BLaER1 (cell line): Measurements from ENCODE around the gene BMPR1B.
"Not testable (repeated sequence)": the region's sequence is repeated elsewhere in the genome, so short reads cannot be mapped to it uniquely, and the experiment has no call there.

Experiments used
- H3K27ac ChIP-seq: shearing (Covaris generic); formaldehyde crosslinking; 2 replicates; pipeline ENCODE4 v1.8.1; 2022
- H3K27me3 ChIP-seq: shearing (Covaris generic); formaldehyde crosslinking; 2 replicates; pipeline ENCODE4 v1.8.1; 2022
- H3K36me3 ChIP-seq: shearing (Covaris generic); formaldehyde crosslinking; 2 replicates; pipeline ENCODE4 v1.8.1; 2022
- H3K4me1 ChIP-seq: shearing (Covaris generic); formaldehyde crosslinking; 2 replicates; pipeline ENCODE4 v1.8.1; 2022
- H3K4me2 ChIP-seq: shearing (Covaris generic); formaldehyde crosslinking; 2 replicates; pipeline ENCODE4 v1.8.1; 2022
- H3K4me3 ChIP-seq: shearing (Covaris generic); formaldehyde crosslinking; 2 replicates; pipeline ENCODE4 v1.8.1; 2022
- H3K9ac ChIP-seq: shearing (Covaris generic); formaldehyde crosslinking; 2 replicates; pipeline ENCODE4 v1.8.1; 2022
- H3K9me3 ChIP-seq: shearing (Covaris generic); formaldehyde crosslinking; 2 replicates; pipeline ENCODE4 v1.8.1; 2022
- H4K20me1 ChIP-seq: shearing (Covaris generic); formaldehyde crosslinking; 2 replicates; pipeline ENCODE4 v1.8.1; 2022
- Cebpa-rat ChIP-seq: shearing (Covaris generic); IDR thresholded peaks from 2 replicates; pipeline ENCODE4 v1.8.1; 2022

BMPR1B gene

GRCh38 chr4:95044324-95044837 lies 286.6 kb downstream of the BMPR1B start:
- Histone ChIP-seq H3K4me2 (no peak overlapping the region), H3K27me3 (no peaks in the 10 kb centered on the region), H3K9ac (no peak overlapping the region), H3K4me1 (no peaks in the 10 kb centered on the region), H3K27ac (no peak overlapping the region), H3K9me3 (no peaks in the 10 kb centered on the region), H3K4me3 (no peak overlapping the region), H3K36me3 (no peaks in the 10 kb centered on the region), H4K20me1 (no peaks in the 10 kb centered on the region)
- TF ChIP-seq Cebpa-rat, result no peak

DNA sequence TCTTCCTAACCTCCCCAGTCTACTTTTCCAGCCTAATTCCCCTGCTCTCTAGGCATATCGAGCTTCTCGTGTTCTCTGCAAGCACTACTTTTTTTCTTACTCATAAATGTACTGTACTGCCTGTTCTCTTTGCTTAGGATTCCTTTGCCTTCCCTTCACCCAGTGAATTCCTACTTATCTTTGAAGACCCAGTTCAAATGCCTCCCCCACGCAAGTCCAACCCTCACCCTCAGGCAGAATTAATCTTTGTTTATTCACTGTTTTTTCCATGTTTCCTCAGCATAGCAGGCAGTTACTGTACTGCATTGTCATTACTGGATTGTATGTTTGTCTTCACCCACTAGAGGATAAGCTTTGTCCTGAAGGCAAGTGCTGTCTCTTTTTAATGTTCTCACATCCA lies 287.7 kb downstream of the BMPR1B start:
- Histone ChIP-seq H3K27ac (no peak overlapping the region), H3K9ac (no peak overlapping the region), H3K4me1 (no peaks in the 10 kb centered on the region), H3K4me2 (no peak overlapping the region), H3K27me3 (no peaks in the 10 kb centered on the region), H4K20me1 (no peaks in the 10 kb centered on the region), H3K4me3 (no peak overlapping the region), H3K36me3 (no peaks in the 10 kb centered on the region), H3K9me3 (no peaks in the 10 kb centered on the region)
- no peak for TF ChIP-seq Cebpa-rat

DNA sequence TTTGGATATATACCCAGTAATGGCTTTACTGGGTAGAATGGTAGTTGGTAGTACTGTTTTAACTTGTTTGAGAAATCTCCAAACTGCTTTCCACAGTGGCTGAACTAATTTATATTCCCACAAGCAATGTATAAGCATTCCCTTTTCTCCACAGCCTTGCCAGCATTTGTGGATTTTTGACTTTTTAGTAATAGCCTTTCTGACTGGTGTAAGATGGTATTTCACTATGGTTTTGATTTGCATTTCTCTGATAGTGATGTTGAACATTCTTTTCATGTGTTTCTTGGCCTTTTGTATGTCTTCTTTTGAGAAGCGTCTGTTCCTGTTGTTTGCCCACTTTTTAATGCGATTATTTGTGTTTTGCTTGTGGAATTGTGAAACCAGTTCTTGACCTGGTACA lies 290.5 kb downstream of the BMPR1B start:
- H3K4me1 ChIP-seq, result no peaks in the 10 kb centered on the region
- TF ChIP-seq Cebpa-rat, result no peak

GRCh38 chr4:95049551-95050233 lies 291.9 kb downstream of the BMPR1B start:
- Histone ChIP-seq H3K9me3 (no peaks in the 10 kb centered on the region), H3K9ac (no peak overlapping the region), H3K4me3 (no peak overlapping the region), H3K27me3 (no peaks in the 10 kb centered on the region), H3K36me3 (no peaks in the 10 kb centered on the region), H4K20me1 (no peaks in the 10 kb centered on the region), H3K4me2 (no peak overlapping the region), H3K4me1 (no peaks in the 10 kb centered on the region), H3K27ac (no peak overlapping the region)
- TF ChIP-seq Cebpa-rat, result no peak

More for the DNA sequence above, 290.5 kb downstream of the BMPR1B start:
- Histone ChIP-seq H3K9me3 (no peaks in the 10 kb centered on the region), H4K20me1 (no peaks in the 10 kb centered on the region), H3K36me3 (no peaks in the 10 kb centered on the region), H3K27me3 (no peaks in the 10 kb centered on the region), H3K27ac (no peak overlapping the region), H3K9ac (no peak overlapping the region), H3K4me3 (no peak overlapping the region), H3K4me2 (no peak overlapping the region)

- no peak overlapping the region for H3K4me3 ChIP-seq
- no peaks in the 10 kb centered on the region for H3K4me1 ChIP-seq
- H3K9ac ChIP-seq, result no peak overlapping the region
Observed at GRCh38 chr4:95050980-95051701, 293.4 kb downstream of the BMPR1B start.

GRCh38 chr4:95051702-95052020 lies 293.9 kb downstream of the BMPR1B start:
- H3K4me3 ChIP-seq, result no peak overlapping the region
- H3K27ac ChIP-seq, result no peak overlapping the region
- H3K9me3 ChIP-seq, result no peaks in the 10 kb centered on the region
- H3K36me3 ChIP-seq, result no peaks in the 10 kb centered on the region
- no peaks in the 10 kb centered on the region for H4K20me1 ChIP-seq
- H3K9ac ChIP-seq, result no peak overlapping the region
- H3K4me2 ChIP-seq, result no peak overlapping the region
- H3K27me3 ChIP-seq, result no peaks in the 10 kb centered on the region
- no peak for TF ChIP-seq Cebpa-rat
- no peaks in the 10 kb centered on the region for H3K4me1 ChIP-seq

More at GRCh38 chr4:95050980-95051701, 293.4 kb downstream of the BMPR1B start:
- Histone ChIP-seq H3K27ac (no peak overlapping the region), H4K20me1 (no peaks in the 10 kb centered on the region), H3K36me3 (no peaks in the 10 kb centered on the region), H3K27me3 (no peaks in the 10 kb centered on the region), H3K4me2 (no peak overlapping the region), H3K9me3 (no peaks in the 10 kb centered on the region)
- TF ChIP-seq Cebpa-rat, result no peak

DNA sequence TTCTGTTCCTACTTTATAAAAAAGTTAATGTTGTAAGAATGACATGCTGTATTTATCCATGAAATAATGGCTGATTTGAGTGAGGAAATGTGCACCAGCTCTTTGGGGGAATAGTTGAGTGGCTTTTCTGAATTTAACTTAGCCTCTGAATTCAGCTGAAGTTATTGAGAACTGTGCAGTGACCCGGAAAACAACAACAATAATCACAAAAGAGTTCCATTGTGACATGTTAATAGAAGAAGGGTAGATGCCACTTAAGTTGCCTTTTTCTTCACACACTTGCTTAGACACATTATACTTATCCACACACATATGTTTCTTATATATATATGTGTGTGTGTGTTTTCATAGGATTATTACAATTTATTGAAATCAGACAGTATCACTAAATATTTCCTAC lies 301.2 kb downstream of the BMPR1B start:
- no peak overlapping the region for H3K4me2 ChIP-seq
- no peaks in the 10 kb centered on the region for H3K27me3 ChIP-seq
- H3K4me1 ChIP-seq, result peaks cover 29% of the 10 kb centered on the region
- H3K4me3 ChIP-seq, result no peak overlapping the region
- H4K20me1 ChIP-seq, result no peaks in the 10 kb centered on the region
- no peak overlapping the region for H3K27ac ChIP-seq
- TF ChIP-seq Cebpa-rat, result no peak
- H3K36me3 ChIP-seq, result no peaks in the 10 kb centered on the region
- no peaks in the 10 kb centered on the region for H3K9me3 ChIP-seq
- H3K9ac ChIP-seq, result no peak overlapping the region

DNA sequence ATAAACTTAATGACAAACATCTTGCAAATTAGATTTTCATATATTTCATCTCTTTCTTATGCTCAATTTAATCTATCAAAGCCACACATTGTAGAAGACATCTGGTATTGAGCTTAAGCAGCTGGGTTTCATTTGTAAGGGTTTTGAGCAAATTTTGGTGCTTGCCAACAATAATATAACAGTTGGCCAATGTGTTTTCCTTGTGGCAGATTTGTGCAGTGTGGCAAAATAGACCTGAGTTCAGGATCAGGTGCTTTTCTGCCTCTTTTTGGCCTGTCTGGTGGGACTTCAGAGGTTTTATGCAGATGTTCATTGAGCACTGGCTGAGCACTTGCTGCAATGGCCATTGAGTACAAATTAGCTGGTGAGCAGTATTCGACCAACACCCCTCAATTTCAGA lies 301.9 kb downstream of the BMPR1B start:
- no peaks in the 10 kb centered on the region for H3K36me3 ChIP-seq
- peaks cover 29% of the 10 kb centered on the region for H3K4me1 ChIP-seq
- no peak for TF ChIP-seq Cebpa-rat
- H3K4me2 ChIP-seq, result no peak overlapping the region
- H4K20me1 ChIP-seq, result no peaks in the 10 kb centered on the region
- H3K27ac ChIP-seq, result no peak overlapping the region
- no peak overlapping the region for H3K4me3 ChIP-seq
- no peaks in the 10 kb centered on the region for H3K27me3 ChIP-seq
- no peaks in the 10 kb centered on the region for H3K9me3 ChIP-seq
- no peak overlapping the region for H3K9ac ChIP-seq

GRCh38 chr4:95061220-95061619 lies 303.5 kb downstream of the BMPR1B start:
- no peaks in the 10 kb centered on the region for H3K9me3 ChIP-seq
- H3K27me3 ChIP-seq, result no peaks in the 10 kb centered on the region

GRCh38 chr4:95061801-95062200 lies 304.0 kb downstream of the BMPR1B start:
- not testable (repeated sequence) for H3K27me3 ChIP-seq, H3K36me3 ChIP-seq, H3K9me3 ChIP-seq, H3K4me3 ChIP-seq, H4K20me1 ChIP-seq, H3K9ac ChIP-seq
- H3K4me1 ChIP-seq, result peaks cover 29% of the 10 kb centered on the region
- peak overlapping the region; percentile 65 for H3K4me2 ChIP-seq
- peak overlapping the region; percentile 52; the same call in 1 of the 2 replicates for H3K27ac ChIP-seq

More at GRCh38 chr4:95061220-95061619, 303.5 kb downstream of the BMPR1B start:
- no peaks in the 10 kb centered on the region for H3K36me3 ChIP-seq
- TF ChIP-seq Cebpa-rat, result no peak
- H3K4me2 ChIP-seq, result peak overlapping the region; percentile 65
- no peak overlapping the region for H3K4me3 ChIP-seq
- peaks cover 29% of the 10 kb centered on the region for H3K4me1 ChIP-seq
- peak overlapping the region; percentile 52; the same call in 1 of the 2 replicates for H3K27ac ChIP-seq
- no peak overlapping the region for H3K9ac ChIP-seq
- H4K20me1 ChIP-seq, result no peaks in the 10 kb centered on the region
